Suprapubic skin (tissue), 4 donors: Measurements from ENCODE around the gene DSTN.

ENCODE experiments used
- POLR2A ChIP-seq, 2 donors: fragments of 450-650 bp; IDR thresholded peaks; one replicate each; pipeline ENCODE4 v1.6.1; 2017; ENCODE audit warnings: antibody characterized with exemption in 2 of 2, mild to moderate bottlenecking in 2 of 2, moderate library complexity in 2 of 2
- POLR2AphosphoS5 ChIP-seq, 3 donors: sonication (generic); formaldehyde crosslinking; IDR thresholded peaks; one replicate each; pipeline ENCODE4 v1.6.1; 2017; ENCODE audit warnings: antibody characterized with exemption in 3 of 3

DNA sequence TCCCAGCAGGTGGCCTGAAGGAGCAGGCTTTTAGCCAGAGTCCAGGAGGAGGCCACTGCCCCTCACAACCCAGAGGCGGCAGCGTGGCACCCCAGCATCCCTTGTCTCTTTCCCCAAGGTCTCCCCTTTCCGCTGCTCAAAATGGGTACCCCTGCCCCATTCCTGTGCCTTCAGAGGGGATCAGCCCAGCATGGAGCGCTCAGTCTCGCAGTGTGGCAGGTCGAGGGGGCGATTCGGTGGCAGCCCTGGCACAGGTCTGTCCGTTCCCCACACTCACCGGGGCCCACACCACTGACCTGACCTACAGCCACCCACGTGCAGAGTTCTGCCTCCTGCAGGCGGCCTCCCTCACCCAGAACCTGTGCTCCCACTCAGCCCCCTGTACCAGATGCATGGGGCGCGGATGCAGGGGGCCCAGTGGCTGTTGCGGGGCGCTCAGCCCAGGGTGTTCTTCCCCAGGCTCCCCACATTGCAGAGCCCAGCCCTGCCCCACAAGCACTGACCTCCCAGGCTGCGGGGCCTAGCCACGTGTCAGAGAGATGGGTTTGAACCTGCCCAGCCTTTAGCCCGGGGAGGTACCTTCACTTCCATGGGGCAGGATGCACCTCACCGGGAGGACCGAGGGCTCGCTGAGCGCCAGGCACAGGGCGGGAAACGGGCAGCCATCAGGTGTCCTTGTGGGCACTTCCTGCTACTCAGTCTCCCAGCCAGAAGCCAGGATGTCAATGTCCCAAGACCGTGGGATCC, 41.8 kb downstream of the DSTN start:
- TF ChIP-seq POLR2AphosphoS5 (IDR thresholded peaks at IDR 0.05) (no peak), POLR2A (IDR thresholded peaks at IDR 0.05) (no peak)
